HG03045 (cell line): ENCODE data around the gene SUPV3L1.
A peak's percentile ranks its signal among the peaks of the same experiment; 100 is the strongest.
"Not testable (repeated sequence)": the region's sequence is repeated elsewhere in the genome, so short reads cannot be mapped to it uniquely, and the experiment has no call there.

Source experiments
- ATAC-seq: cut with Tn5 transposase; IDR thresholded peaks from one replicate; pipeline ENCODE4 v1.9.1; 2021; ENCODE audit warnings: mild to moderate bottlenecking, moderate library complexity; ENCODE audit not compliant: unreplicated experiment

The SUPV3L1 gene

DNA sequence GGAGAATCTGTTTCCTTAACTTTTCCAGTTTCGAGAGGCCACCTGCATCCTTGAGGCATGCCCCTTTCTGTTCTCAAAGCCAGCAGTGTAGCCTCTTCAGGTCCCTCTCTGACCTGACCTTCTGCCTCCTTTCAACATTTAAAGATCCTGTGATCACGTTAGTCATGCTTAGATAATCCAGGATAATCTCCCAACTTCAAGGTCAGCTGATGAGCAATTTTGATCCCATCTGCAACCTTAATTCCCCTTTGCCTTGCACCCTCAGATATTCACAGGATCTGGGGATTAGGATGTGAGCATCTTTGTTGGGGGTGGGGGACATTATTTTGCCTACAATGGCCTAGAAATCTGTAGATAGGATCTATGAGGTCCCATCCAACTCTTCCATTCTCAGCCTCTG is 48.1 kb downstream of the SUPV3L1 start:
- ATAC-seq = no peak

DNA sequence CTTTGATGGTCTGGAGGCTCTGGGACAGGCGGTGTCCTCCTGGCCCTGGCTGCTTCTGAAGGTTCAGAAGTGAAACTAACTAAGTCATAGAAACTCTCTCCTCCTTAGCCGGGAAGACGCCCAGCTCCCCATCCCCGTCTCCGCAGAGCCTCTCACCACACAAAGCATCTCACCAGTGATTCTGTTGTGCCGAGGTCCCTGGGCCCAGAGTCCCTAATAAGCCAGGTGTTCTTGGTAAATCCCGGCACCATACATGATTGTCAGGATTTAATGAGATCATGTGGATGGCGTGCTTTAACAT is 49.5 kb downstream of the SUPV3L1 start:
- ATAC-seq = no peak

DNA sequence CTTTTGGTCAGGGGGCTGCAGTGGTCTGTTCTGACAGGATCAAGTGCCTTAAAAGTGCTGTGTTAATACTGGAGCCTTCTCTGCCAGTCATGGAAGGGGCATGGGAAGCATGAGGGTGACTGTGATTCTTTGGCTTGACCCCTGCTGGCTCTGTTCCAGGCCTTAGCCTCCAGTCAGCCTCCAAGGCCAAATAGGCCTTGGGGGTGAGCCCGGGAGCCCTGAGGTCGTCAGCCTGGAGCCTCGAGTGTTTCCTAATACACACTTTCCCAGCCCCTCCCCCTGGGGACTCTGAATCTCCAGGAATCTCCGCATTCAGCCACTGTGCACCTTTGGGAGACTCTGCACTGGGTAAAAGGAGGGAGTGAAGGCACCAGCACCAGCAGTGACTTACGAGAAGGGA is 50.1 kb downstream of the SUPV3L1 start:
- ATAC-seq = no peak

DNA sequence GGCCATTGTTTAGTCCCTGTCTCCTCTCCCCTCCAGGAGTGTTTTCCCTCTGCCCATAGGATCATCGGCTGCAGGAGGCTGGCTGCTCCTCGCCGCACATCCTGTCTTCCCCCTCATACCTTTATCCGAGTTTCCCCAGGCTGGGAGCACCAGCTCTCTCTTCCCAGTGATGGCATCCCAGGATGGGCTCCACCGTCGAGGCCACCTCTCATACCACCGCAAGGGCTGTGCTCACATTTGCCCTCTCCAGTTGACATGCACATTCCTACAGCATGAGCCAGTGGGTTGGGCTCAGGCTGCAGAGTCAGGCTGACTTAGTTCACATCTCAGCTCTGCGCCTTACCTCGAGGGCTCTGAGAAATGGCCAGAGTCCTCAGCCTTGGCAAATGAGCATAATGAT is 52.2 kb downstream of the SUPV3L1 start:
- no peak for ATAC-seq

DNA sequence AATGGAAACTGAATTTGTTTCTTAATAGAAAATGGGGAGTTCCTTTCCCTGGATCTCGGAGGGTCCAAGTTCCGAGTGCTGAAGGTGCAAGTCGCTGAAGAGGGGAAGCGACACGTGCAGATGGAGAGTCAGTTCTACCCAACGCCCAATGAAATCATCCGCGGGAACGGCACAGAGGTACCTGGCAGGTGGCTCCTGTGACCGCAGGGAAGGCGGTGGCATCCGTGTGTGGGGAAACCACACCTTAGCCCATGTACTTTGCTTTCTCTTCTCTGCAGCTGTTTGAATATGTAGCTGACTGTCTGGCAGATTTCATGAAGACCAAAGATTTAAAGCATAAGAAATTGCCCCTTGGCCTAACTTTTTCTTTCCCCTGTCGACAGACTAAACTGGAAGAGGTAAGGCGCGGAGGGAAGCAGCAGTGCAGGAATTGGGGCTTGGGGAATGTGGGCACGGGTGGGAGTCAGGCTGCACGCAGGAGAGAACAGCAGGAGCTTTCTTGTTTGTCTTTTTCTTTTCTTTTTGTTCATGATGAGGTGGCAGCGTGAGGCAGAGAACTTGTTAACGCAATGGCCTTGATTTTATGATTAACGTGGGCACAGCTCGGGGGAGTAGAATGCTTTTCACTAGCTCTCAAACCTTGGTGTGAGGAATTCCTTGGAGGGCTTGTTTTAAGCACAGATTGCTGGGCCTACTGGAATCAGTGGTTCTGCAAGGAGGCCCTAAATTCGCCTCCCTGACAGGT is 52.9 kb downstream of the SUPV3L1 start:
- no peak for ATAC-seq

DNA sequence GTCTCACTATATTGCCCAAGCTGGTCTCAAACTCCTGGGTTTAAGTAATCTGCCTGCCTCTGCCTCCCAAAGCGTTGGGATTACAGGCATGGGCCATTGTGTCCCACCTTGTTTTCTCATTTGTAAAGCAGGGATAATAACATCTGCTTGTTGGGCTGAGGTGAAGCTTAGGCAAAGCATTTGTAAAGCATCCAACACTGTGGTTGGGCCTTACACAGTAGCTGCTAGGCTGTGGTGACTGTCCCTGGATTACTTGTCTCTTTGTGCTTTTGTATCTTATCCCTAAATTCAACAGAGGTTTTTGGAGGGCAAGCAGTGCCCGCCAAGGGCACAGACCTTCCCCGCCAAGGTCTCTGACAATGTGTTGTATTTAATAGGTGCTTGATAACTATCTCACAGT is 54.4 kb downstream of the SUPV3L1 start:
- no peak for ATAC-seq

DNA sequence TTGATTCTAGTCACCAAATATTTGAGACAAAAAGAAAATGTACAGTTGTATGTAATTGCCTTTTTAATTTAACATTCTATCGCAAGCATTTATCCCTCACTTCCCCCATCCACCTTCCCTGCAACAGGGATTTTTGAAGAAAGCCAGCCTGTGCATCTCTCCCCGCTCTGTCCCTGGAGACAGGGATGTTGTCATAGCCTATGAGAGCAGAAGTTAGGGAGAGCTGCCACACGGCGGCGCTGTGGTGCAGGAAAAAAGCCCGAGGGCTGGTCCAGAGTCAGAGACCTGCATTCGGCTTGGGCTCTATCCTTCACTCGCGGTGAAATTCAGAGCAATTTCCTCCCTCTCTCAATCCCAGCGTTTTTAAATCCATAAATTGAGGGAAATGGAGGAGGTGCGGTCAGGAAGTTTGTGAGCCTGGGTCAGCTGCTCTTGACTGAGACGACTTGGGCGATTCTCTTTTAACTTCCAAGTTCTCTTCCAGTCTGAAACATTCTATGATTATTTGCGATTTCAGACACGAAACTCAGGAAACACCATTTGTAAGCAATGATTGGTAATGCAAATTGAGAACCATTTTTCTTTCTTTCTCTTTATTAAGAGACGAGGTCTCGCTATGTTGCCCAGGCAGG is 57.6 kb downstream of the SUPV3L1 start:
- peak; percentile 88 for ATAC-seq

DNA sequence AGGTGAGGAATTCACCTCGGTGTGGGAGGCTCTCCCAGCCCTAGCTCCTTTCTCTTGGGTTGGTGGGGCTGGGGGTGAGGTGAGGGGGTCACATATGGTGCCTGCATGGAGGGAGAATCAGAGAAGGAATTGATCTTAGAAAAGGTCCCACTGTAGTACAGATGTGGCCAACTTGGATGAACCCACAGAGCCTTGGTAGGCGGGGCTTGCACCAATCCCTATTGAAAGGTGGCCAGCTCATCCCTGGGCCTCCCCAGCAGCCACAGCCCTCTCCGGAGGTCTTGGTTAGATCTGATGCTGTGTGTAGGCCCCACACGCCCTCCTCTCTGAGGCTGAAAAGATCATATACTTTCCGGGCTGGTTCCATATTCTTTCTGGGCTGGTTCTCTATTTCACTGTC is 59.1 kb downstream of the SUPV3L1 start:
- no peak for ATAC-seq

DNA sequence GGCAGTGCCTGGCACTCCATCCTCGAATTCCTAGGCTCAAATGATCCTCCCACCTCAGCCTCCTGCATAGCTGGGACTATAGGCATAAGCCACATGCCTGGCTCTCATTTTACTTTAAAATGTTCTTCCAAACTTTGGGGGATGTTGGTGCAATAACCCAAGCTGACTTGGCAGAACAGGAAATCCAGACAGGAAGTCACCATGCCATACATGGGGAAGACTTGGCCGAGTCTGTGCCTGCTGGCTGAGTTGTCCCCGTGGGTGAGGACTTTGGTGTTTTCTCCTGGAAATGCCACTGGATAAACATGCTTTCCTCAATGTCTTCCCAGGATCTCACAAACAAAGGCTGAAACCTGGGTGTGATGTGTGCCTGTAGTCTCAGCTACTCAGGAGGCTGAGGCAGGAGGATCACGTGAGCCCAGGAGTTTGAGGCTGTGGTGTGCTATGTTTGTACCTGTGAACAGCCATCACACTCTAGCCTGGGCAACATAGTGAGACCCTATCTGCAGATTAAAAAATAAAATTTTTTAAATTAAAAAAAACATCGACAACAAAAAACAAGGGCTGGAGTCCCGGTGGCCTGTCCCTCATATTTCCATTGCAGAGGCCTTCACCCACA is 59.9 kb downstream of the SUPV3L1 start:
- no peak for ATAC-seq

DNA sequence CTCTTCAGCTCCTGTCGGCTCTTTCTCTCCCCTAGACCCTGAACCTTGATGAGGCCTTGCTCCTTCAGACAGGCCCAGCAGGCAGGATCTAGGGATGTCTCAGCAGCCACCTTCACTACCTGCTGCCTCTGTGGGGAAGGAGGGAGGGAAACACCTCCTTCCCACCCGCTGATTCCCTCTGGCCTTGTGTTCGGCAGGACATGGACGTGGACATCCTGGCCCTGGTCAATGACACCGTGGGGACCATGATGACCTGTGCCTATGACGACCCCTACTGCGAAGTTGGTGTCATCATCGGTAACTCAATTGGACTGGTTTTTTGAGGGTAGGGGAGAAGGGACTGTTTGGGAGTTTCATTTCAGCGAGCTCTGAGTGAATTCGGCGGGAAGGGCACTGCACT is 60.4 kb downstream of the SUPV3L1 start:
- no peak for ATAC-seq

DNA sequence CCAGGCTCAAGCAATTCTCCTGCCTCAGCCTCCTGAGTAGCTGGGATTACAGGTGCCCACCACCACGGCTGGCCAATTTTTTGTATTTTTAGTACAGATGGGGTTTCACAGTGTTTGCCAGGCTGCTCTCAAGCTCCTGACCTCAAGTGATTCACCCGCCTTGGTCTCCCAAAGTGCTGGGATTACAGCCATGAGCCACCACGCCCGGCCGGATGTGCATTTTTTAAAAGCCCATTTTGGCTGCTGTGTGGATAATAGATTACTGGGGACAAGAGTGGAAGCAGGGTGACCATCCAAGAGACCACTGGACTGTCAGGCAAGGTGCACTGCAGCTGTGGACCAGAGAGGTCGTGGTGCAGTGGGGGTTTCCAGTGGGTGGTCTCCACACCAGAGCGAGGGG is 61.5 kb downstream of the SUPV3L1 start:
- ATAC-seq = no peak

DNA sequence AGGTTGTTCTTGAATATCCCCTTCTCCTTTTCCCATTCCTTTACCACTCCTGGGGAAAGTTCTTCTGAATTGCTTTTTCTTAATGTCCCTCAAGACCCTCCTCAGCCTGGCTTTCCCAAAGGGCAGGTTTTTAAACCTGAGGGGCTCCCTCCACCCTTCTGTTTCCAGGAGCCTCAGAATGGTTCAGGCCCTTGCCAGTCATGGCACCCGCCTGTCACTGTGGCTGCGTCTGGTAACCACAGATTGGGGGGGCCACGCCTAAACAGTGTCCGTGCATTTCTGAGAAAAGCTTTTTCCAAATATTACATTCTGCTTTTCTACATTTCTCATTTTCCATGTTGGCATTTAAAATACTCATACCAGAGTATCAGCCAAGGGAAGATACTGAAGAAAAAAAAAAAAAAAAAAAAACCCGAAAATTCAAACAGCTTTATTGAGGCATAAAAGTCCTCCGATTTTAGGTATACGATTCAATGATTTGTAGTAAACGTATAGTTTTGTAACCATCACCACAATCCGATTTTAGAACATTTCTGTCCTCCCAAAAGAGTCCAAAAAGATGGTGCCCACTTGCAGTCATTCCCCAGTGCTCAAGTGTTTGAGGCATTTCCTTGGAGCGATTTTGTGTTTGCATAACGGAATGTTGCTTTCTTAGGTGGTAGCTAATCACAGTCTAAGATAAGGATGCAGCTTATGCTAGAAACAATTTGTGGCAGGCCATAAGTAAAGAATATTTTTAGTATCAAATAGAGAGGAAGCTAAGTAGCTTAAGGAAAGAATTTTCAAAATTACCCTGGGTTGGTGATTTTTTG is 62.2 kb downstream of the SUPV3L1 start:
- no peak for ATAC-seq

DNA sequence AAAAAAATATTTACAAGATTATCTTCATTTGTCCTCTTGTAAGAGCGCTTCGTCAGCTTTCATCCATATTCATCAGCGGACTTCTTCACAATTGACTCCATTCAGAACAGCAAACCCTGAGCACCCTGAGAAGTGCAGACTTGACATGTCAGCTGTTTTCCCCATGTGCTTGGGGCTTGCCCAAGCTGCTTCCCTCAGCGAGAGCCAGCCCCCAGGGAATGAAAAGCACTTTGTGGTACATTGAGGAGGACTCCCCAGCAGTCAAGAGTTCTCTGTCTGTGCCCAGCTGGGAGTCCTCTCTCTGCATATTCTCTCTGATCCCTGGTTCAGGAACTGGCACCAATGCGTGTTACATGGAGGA is 62.8 kb downstream of the SUPV3L1 start:
- no peak for ATAC-seq

DNA sequence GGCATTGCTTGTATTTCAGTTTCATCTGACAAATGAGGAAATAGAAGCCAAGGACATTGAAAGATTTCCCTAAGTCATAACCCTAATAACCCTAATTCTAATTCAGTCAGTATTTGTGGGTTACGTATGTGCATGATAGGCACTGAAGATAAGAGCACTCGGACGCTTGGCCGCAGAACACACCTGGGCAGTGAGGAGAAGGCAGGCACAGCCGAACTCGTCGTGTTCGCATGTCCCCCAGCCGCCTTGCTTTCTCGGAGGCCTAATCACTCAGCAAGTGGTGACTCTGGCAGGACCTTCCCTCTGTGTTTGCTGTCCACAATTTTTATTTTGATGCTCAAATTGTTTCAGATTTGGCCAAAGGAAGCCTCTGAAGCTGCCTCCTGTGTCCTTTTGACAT is 63.8 kb downstream of the SUPV3L1 start:
- ATAC-seq = no peak

DNA sequence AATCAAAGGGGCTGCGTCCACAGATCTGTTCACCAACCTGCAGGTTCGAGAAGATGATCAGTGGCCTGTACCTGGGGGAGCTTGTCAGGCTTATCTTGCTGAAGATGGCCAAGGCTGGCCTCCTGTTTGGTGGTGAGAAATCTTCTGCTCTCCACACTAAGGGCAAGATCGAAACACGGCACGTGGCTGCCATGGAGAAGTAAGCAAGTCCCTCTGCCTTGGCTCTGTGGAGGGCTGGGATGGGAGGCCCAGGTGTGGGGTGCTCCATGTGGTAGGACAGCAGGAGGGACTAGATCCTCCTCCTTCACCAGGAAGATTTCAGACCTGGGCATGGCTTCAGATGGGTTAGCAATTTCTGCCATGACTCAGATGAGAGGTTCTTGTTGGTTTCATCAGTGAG is 66.0 kb downstream of the SUPV3L1 start:
- no peak for ATAC-seq

DNA sequence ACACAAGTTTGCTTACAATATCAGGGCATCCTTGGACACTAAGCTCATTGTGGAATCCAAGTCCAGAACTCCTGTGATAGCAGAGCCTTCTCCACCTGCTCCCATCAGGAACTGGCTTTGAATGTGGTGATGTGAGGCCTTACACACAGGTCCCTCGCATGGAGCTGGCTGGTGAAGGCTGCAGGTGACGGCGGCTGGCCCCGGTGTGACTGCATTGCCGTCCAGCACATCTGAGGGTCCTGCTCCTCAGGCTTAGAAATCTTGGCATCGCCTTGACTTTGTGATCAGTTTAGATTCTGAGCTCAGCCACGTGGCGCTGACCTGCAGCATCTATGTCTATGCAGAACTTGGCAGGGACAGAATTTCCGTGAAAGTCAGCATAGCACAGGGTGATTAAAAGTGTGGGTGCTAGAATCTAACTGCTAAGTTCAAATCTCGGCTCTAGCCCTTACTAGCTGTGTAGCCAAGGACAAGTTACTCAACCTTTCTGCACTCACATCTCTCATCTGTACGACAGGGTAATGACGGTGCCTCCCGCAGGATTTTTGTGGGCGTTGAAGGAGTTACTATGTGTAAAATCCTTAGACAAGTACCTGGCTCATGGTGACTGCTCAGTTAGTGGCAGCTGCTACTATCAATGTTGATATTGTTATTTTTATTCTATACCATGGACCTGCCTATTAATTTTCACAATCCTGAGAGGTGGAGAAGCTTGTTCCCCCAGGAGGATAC is 66.7 kb downstream of the SUPV3L1 start:
- no peak for ATAC-seq

DNA sequence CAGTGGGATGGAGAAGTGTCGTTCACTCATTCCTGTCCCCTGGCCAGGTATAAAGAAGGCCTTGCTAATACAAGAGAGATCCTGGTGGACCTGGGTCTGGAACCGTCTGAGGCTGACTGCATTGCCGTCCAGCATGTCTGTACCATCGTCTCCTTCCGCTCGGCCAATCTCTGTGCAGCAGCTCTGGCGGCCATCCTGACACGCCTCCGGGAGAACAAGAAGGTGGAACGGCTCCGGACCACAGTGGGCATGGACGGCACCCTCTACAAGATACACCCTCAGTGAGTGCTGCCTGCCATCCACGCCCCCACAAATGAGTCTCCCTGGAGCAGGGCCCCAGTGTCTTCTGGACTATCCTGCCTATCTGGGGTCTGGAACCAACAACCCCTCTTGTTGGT is 67.3 kb downstream of the SUPV3L1 start:
- no peak for ATAC-seq

DNA sequence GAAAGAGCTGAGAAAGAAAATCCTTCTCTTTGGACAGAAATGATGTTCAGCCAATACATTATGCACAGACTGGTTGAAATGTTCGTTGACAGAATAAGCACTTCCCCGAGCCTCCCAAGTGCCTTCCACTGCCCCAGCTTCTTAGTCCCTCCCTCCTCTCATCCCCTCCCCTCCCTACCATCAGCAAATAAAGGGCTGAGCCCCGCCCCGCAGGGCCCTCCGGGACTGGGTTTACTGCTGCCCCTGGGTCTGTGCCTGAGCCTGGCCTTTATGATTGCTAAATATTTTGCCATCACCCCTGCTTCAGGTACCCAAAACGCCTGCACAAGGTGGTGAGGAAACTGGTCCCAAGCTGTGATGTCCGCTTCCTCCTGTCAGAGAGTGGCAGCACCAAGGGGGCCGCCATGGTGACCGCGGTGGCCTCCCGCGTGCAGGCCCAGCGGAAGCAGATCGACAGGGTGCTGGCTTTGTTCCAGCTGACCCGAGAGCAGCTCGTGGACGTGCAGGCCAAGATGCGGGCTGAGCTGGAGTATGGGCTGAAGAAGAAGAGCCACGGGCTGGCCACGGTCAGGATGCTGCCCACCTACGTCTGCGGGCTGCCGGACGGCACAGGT is 68.2 kb downstream of the SUPV3L1 start:
- ATAC-seq = no peak

DNA sequence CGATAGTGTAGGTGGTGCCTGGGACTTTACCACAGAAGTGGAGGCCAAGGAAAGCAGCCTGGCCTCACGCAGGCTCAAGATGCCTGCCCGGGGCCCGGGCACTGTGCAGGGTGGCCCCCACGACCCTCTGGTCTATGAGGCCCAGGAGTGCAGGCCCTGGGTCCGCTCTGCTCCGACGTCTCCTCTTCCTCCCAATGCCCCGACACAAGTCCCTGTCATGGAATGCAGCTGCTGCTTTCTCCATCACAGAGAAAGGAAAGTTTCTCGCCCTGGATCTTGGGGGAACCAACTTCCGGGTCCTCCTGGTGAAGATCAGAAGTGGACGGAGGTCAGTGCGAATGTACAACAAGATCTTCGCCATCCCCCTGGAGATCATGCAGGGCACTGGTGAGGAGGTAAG is 70.0 kb downstream of the SUPV3L1 start:
- ATAC-seq = no peak

DNA sequence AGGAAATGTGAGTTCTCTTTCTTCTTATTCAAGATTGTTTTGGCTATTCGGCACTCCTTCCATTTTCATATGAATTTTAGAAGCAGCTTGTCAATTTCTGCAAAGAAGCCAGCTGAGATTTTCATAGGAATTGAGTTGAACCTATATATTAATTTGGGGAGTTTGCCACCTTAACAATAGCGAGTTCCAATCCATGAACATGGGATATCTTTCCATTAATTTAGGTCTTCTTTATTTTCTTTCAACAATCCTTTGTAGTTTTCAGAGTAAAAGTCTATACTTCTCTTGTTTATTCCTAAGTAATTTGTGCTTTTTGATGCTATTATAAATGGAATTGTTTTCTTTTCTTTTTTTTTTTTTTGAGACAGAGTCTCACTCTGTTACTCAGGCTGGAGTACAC is 71.4 kb downstream of the SUPV3L1 start:
- ATAC-seq = not testable (repeated sequence)

DNA sequence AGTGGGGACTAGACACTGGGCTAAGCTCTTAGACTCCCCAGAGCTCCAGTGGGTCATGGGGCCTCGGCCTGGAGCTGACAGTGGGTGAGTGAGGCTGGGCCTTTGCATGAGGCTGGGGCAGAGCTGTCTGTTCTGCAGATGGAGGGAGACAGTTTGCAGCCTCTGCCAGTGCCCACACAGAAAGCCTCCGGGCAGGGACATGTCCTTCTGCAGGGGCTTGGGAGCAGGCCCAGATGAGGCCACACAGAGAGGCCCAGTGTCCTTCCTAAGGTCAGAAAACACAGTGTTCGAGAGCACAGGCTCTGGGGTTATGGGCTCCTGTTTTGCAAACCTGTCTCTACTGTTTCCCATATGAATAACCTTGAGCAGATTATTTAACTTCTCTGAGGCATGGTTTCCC is 73.1 kb downstream of the SUPV3L1 start:
- ATAC-seq = no peak
